GM12878 (cell line): Measurements from ENCODE around the gene KCNN3. TPM values are rescaled to one million over a fixed set of nuclear protein-coding genes. Genes with fewer than 3 reads are reported as not detected.
A peak's percentile ranks its signal among the peaks of the same experiment; 100 is the strongest.

Source experiments
- ATAC-seq: fragments of 200-7000 bp; cut with Tn5 transposase; 3 replicates; pipeline ENCODE4 v1.9.1; 2020; ENCODE audit warnings: mild to moderate bottlenecking, moderate library complexity
- BruUV-seq: library from RNA; stranded (reverse); fragments of 400-500 nt; replicated peaks from 2 replicates; lab custom pipeline; 2021; lab: Mats Ljungman, UMichigan
- CTCF ChIA-PET: fragments of 300-600 bp; sonication (Branson Sonifier 250); formaldehyde crosslinking; extraction: SDS; loops from one replicate; lab custom pipeline; 2021; ENCODE audit warnings: inconsistent platforms; lab: Yijun Ruan, JAX
- POLR2A ChIA-PET: fragments of 350-600 bp; formaldehyde crosslinking; extraction: SDS; loops from one replicate; lab custom pipeline; 2021; ENCODE audit warnings: inconsistent platforms; lab: Charles Lee
- RAD21 ChIA-PET: fragments of 300-600 bp; sonication (Branson Sonifier 250); formaldehyde crosslinking; loops from one replicate; lab custom pipeline; 2023; ENCODE audit warnings: antibody characterized with exemption; ENCODE audit not compliant: unreplicated experiment; lab: Charles Lee
- SMC1A ChIA-PET: fragments of 300-600 bp; sonication (Branson Sonifier 250); formaldehyde crosslinking; loops from one replicate; lab custom pipeline; 2023; ENCODE audit not compliant: unreplicated experiment, uncharacterized antibody; lab: Charles Lee
- DNase-seq: peaks from one replicate; pipeline ENCODE4 v3.0.0-alpha.2; 2011; ENCODE audit warnings: low read depth, low spot score
- FAIRE-seq: peaks from 3 replicates; lab custom pipeline; 2011; peaks lifted over from hg19 to GRCh38; lab: Jason Lieb, UNC
- H2AFZ ChIP-seq: 2 replicates; pipeline ENCODE4 v1.6.0; 2011; ENCODE audit warnings: low read depth, low read length, control low read depth; ENCODE audit not compliant: control insufficient read depth
- H3K27ac ChIP-seq: 2 replicates; pipeline ENCODE4 v1.5.1; 2011; ENCODE audit warnings: control low read depth; ENCODE audit not compliant: control insufficient read depth, insufficient read depth
- H3K27me3 ChIP-seq, 2 experiments: replicated peaks in 1 of 2; 2 replicates each; pipeline versions ENCODE4 v1.6.0 to v1.6.1; 2011; ENCODE audit warnings: low read length in 1 of 2; ENCODE audit not compliant: control insufficient read depth in 2 of 2, insufficient read depth in 2 of 2
- H3K36me3 ChIP-seq, 2 experiments: 2 replicates each; pipeline ENCODE4 v1.5.1; 2011; ENCODE audit warnings: low read length in 1 of 2; ENCODE audit not compliant: control insufficient read depth in 2 of 2, insufficient read depth in 2 of 2
- H3K4me1 ChIP-seq: 2 replicates; pipeline ENCODE4 v1.6.1; 2011; ENCODE audit warnings: mild to moderate bottlenecking, low read length, moderate library complexity, mixed read lengths; ENCODE audit not compliant: control insufficient read depth, insufficient read depth
- H3K4me2 ChIP-seq: 2 replicates; pipeline ENCODE4 v1.6.0; 2011; ENCODE audit warnings: control low read depth; ENCODE audit not compliant: control insufficient read depth, insufficient read depth
- H3K4me3 ChIP-seq: fragments of 200-600 bp; sonication (generic); 2 replicates; pipeline ENCODE4 v1.5.1; 2016
- H3K79me2 ChIP-seq: 2 replicates; pipeline ENCODE4 v1.6.0; 2011; ENCODE audit warnings: low read length; ENCODE audit not compliant: control insufficient read depth, insufficient read depth
- H3K9ac ChIP-seq: 2 replicates; pipeline ENCODE4 v1.8.0; 2011; ENCODE audit warnings: low read length, control low read depth, mixed read lengths; ENCODE audit not compliant: control insufficient read depth, insufficient read depth
- H3K9me3 ChIP-seq: replicated peaks from 3 replicates; pipeline ENCODE4 v1.5.1; 2011; ENCODE audit warnings: mild to moderate bottlenecking, low read length; ENCODE audit not compliant: control insufficient read depth, insufficient read depth
- H4K20me1 ChIP-seq: 2 replicates; pipeline ENCODE4 v1.6.0; 2011; ENCODE audit not compliant: control insufficient read depth, insufficient read depth
- BCL3 ChIP-seq: IDR thresholded peaks from 2 replicates; pipeline ENCODE4 v1.6.1; 2011; ENCODE audit warnings: borderline replicate concordance, low read depth, mild to moderate bottlenecking, moderate library complexity, low read length; ENCODE audit not compliant: insufficient read depth, poor library complexity, severe bottlenecking
- CHD1 ChIP-seq: IDR thresholded peaks from 2 replicates; pipeline ENCODE4 v1.6.1; 2012; ENCODE audit warnings: low read depth, low read length, improper control_type of control experiment
- CREB1 ChIP-seq: IDR thresholded peaks from 2 replicates; pipeline ENCODE4 v1.6.1; 2012; ENCODE audit warnings: low read depth, mild to moderate bottlenecking, inconsistent platforms
- CREM ChIP-seq: IDR thresholded peaks from 2 replicates; pipeline ENCODE4 v1.6.1; 2014; ENCODE audit warnings: antibody characterized with exemption, low read depth
- CTCF ChIP-seq, 3 experiments: IDR thresholded peaks in 2 of 3; conservative IDR thresholded peaks in 1 of 3; 2 replicates each; pipeline ENCODE4 v1.5.1; 2011; ENCODE audit warnings: low read depth in 3 of 3, low read length in 3 of 3, mild to moderate bottlenecking in 3 of 3, control low read depth in 2 of 3, moderate library complexity in 2 of 3, inconsistent platforms in 1 of 3, mixed read lengths in 1 of 3; ENCODE audit not compliant: control insufficient read depth in 2 of 3, insufficient read depth in 1 of 3; ENCODE audit errors: extremely low read depth in 1 of 3
- DPF2 ChIP-seq: fragments of 450-650 bp; IDR thresholded peaks from 2 replicates; pipeline ENCODE4 v1.6.1; 2017; ENCODE audit warnings: mild to moderate bottlenecking
- EP300 ChIP-seq, 2 experiments: fragments of 150-350 bp in 1 of 2; IDR thresholded peaks; 2 replicates each; pipeline ENCODE4 v1.6.1; 2011 to 2012; ENCODE audit warnings: low read depth in 2 of 2, low read length in 2 of 2, borderline replicate concordance in 1 of 2, improper control_type of control experiment in 1 of 2, inconsistent platforms in 1 of 2; ENCODE audit not compliant: control insufficient read depth in 1 of 2
- ESRRA ChIP-seq: IDR thresholded peaks from 2 replicates; pipeline ENCODE4 v1.6.1; 2012; ENCODE audit warnings: mild to moderate bottlenecking, low read length, improper control_type of control experiment
- ETV6 ChIP-seq, 2 experiments: fragments of 450-650 bp in 1 of 2; IDR thresholded peaks in 1 of 2; conservative IDR thresholded peaks in 1 of 2; 2 replicates each; pipeline ENCODE4 v1.6.1; 2014; ENCODE audit warnings: antibody characterized with exemption in 1 of 2, borderline replicate concordance in 1 of 2, low read depth in 1 of 2, mild to moderate bottlenecking in 1 of 2, moderate library complexity in 1 of 2
- PAX5 ChIP-seq: IDR thresholded peaks from 2 replicates; pipeline ENCODE4 v1.6.1; 2011; ENCODE audit warnings: low read depth, low read length, borderline replicate concordance
- TARDBP ChIP-seq: IDR thresholded peaks from 2 replicates; pipeline ENCODE4 v1.6.1; 2016; ENCODE audit warnings: borderline replicate concordance
- YY1 ChIP-seq: IDR thresholded peaks from 2 replicates; pipeline ENCODE4 v1.6.1; 2011; ENCODE audit warnings: low read depth, mild to moderate bottlenecking, low read length
- ZBTB33 ChIP-seq: fragments of 450-650 bp; IDR thresholded peaks from 2 replicates; pipeline ENCODE4 v1.6.1; 2017; ENCODE audit warnings: mild to moderate bottlenecking
- WGBS: methylation state at CpG from one replicate; pipeline ENCODE4 v1.1.6; 2016; ENCODE audit warnings: low lambda C conversion rate; ENCODE audit not compliant: insufficient replicate concordance, insufficient coverage; ENCODE audit errors: missing lambda C conversion rate; 5-methylcytosine and 5-hydroxymethylcytosine counted together
- in situ Hi-C: fragments of 300-500 bp; cut with MboI; formaldehyde crosslinking; loops from 9 replicates; pipeline ENCODE4 v1.14.3; 2018; ENCODE audit warnings: mixed read lengths
- intact Hi-C: fragments of 100-400 bp; cut with micrococcal nuclease; formaldehyde crosslinking; loops from one replicate; pipeline ENCODE4 v1.14.2; 2022; ENCODE audit not compliant: unreplicated experiment
- polyA plus RNA-seq, 11 experiments: library from polyadenylated mRNA; depleted of rRNA in 4 of 11; unstranded in 6 of 11; stranded (reverse) in 5 of 11; fragments of >200 nt; fragmentation: Nextera tagmentation in 4 of 11; fragmentation: Illumina TruSeq in 1 of 11; extraction: Ambion mirVana in 4 of 11; extraction: Trizol in 1 of 11; gene quantifications; 1 replicate in 1 of 11; 2 replicates in 10 of 11; pipeline versions ENCODE4 v1.2.1 to v1.2.3, GENCODE V29; 2011 to 2016; ENCODE audit warnings: inconsistent platforms in 2 of 11, missing spikeins in 2 of 11, low read depth in 1 of 11
- total RNA-seq, 4 experiments: library from RNA; depleted of rRNA in 3 of 4; stranded (reverse); fragments of >200 nt in 3 of 4; fragmentation: Illumina TruSeq in 1 of 4; extraction: Trizol in 1 of 4; gene quantifications; 2 replicates each; pipeline versions ENCODE4 v1.2.1 to v1.2.3, GENCODE V29; 2013 to 2021

Gene KCNN3
- total and polyA plus RNA-seq, 10 of the 15 experiments (the other 5 are each of a cell fraction or from before 2014, with no cell fraction given): 3.5 to 26.4 (median 14.9) TPM

DNA sequence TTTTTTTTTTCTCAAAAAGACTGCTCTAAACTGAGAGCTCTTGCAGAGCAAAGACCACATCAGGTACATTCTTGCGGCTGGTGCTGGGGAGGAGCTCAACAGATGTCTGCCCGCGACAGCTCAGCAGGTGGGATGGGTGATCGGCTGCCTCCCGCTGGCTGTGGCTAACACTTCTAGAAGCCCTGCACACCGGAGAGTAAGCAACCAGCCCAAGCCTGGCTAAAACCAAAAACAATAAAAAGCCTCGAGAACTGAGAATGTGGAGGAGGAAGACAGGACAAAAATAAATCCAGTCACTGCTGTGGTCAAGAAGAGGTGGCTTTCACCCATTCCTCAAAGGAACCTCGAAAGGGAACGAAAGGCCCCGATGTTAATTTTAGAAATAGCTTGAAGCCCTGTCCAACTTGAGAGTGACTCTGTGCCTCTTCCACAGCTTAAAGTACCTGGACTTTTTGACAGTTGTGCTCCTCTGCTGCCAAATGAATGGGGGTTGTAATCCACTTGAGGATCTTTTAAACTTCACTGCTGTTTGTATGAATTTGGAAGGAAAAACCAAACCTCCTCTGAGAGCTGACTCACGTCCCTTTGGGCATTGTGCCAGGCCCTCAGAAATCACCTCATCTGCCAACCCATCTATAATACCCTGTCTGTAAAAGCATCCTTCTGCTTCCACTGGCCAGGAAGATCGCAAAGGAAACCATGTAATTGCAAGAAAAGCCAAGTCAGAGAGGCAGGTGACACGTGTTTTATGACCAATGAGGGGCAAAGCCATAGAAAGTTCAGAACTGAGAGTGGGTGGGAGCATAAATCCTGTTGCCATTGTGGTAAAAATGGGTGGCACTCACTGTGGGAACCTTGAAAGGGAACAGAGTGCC is 78.6 kb downstream of the KCNN3 start:
- ChIA-PET SMC1A (interaction anchor here (0.6 to 4.8 kb wide), 25 partner anchors 9 to 232 kb away, joined by 3 to 75 read pairs (median 4); partner anchors contain the start of genes KCNN3 and PMVK), POLR2A (interaction anchor here (0.5 to 2.8 kb wide), 18 partner anchors 12 to 611 kb away, joined by 3 to 15 read pairs (median 4); partner anchors contain the start of gene KCNN3), CTCF (interaction anchor here (0.6 to 1.8 kb wide), 28 partner anchors 8 to 184 kb away, joined by 3 to 17 read pairs (median 4); partner anchors contain the start of genes KCNN3 and PMVK), RAD21 (interaction anchor here (0.6 to 3.5 kb wide), 32 partner anchors 10 to 360 kb away, joined by 3 to 46 read pairs (median 5); partner anchors contain the start of genes KCNN3 and PBXIP1)
- Histone ChIP-seq H3K9ac (peak overlapping the region; percentile 36), H2AFZ (no peak overlapping the region), H3K27me3 (no peaks in the 10 kb centered on the region), H3K9me3 (no peaks in the 10 kb centered on the region), H3K27ac (peak overlapping the region; percentile 59), H3K4me2 (peak overlapping the region; percentile 56), H3K79me2 (peaks cover 12% of the 10 kb centered on the region), H3K4me1 (peaks cover 39% of the 10 kb centered on the region), H3K36me3 (peaks cover 0 to 5% of the 10 kb centered on the region in 2 experiments; a peak in 2 of 4 replicates), H4K20me1 (no peaks in the 10 kb centered on the region), H3K4me3 (peak overlapping the region; percentile 49; the same call in 1 of the 2 replicates)
- ATAC-seq: peak; percentile 97
- 1% methylated on average over 13 of the region's 13 CpGs for WGBS
- intact Hi-C loops (loop anchor here (2.0 kb wide), 1 partner anchor 71 kb away; no protein-coding TSS in a partner anchor), in situ Hi-C loops (no loop called here)
- peak; percentile 88 for DNase-seq
- FAIRE-seq: peak; percentile 57
- BruUV-seq: no TSS peak
- peak; percentile 76 to 77 for TF ChIP-seq EP300 (IDR thresholded peaks at IDR 0.05; ENCODE audit: borderline replicate concordance in 1 of 2, control insufficient read depth in 1 of 2, low read depth in 2 of 2, low read length in 2 of 2)
- TF ChIP-seq YY1: 0 out of 2 replicates have a peak, but pooled peaks have one; percentile 8
- TF ChIP-seq DPF2: peak; percentile 77
- peak; percentile 53; the same call in 1 of the 2 replicates for TF ChIP-seq TARDBP
- no peak for TF ChIP-seq ESRRA
- TF ChIP-seq PAX5: peak; percentile 66; the same call in 1 of the 2 replicates
- peak in 1 of 2 experiments; percentile 39; a peak in 1 of 4 replicates for TF ChIP-seq ETV6 (conservative IDR thresholded peaks at IDR 0.05 in 1 of 2, IDR thresholded peaks at IDR 0.05 in 1 of 2; ENCODE audit: borderline replicate concordance in 1 of 2, low read depth in 1 of 2)
- TF ChIP-seq ZBTB33: no peak
- peak; percentile 24; the same call in 1 of the 2 replicates for TF ChIP-seq CREB1
- TF ChIP-seq BCL3: peak; percentile 78
- peak; percentile 86 for TF ChIP-seq CREM
- TF ChIP-seq CHD1: no peak
- TF ChIP-seq CTCF (IDR thresholded peaks at IDR 0.05 in 2 of 3, conservative IDR thresholded peaks at IDR 0.05 in 1 of 3; ENCODE audit: control insufficient read depth in 2 of 3, extremely low read depth in 1 of 3, insufficient read depth in 1 of 3, low read depth in 3 of 3, low read length in 3 of 3): peak; percentile 39 to 41 (median 40)
